GM18526 (cell line): Measurements from ENCODE around the gene TLR4.

ENCODE experiments used
- POLR2A ChIP-seq: IDR thresholded peaks from 3 replicates; pipeline ENCODE4 v1.6.1; 2011; ENCODE audit not compliant: insufficient read length; ENCODE audit errors: extremely low read depth

Gene TLR4

GRCh38 chr9:117723986-117724625 lies 19.9 kb downstream of the TLR4 start:
- no peak for TF ChIP-seq POLR2A

GRCh38 chr9:117725426-117725887 lies 21.3 kb downstream of the TLR4 start:
- TF ChIP-seq POLR2A = no peak

GRCh38 chr9:117729375-117729774 lies 25.2 kb downstream of the TLR4 start:
- no peak for TF ChIP-seq POLR2A

GRCh38 chr9:117732494-117732893 lies 28.3 kb downstream of the TLR4 start:
- TF ChIP-seq POLR2A = no peak

GRCh38 chr9:117733465-117733864 lies 29.3 kb downstream of the TLR4 start:
- TF ChIP-seq POLR2A = no peak

GRCh38 chr9:117734082-117734481 lies 29.9 kb downstream of the TLR4 start:
- TF ChIP-seq POLR2A = no peak

- TF ChIP-seq POLR2A = no peak
Observed at GRCh38 chr9:117734523-117735314, 30.5 kb downstream of the TLR4 start.

GRCh38 chr9:117737721-117738226 lies 33.6 kb downstream of the TLR4 start:
- TF ChIP-seq POLR2A = no peak

GRCh38 chr9:117739206-117739605 lies 35.0 kb downstream of the TLR4 start:
- TF ChIP-seq POLR2A = no peak

GRCh38 chr9:117739624-117740347 lies 35.6 kb downstream of the TLR4 start:
- TF ChIP-seq POLR2A = no peak

GRCh38 chr9:117742131-117742530 lies 37.9 kb downstream of the TLR4 start:
- TF ChIP-seq POLR2A = no peak

- no peak for TF ChIP-seq POLR2A
Observed at GRCh38 chr9:117744369-117744768, 40.2 kb downstream of the TLR4 start.

GRCh38 chr9:117744856-117745389 lies 40.7 kb downstream of the TLR4 start:
- TF ChIP-seq POLR2A = no peak

GRCh38 chr9:117745598-117745997 lies 41.4 kb downstream of the TLR4 start:
- TF ChIP-seq POLR2A = no peak

- TF ChIP-seq POLR2A = no peak
Observed at GRCh38 chr9:117746263-117746662, 42.1 kb downstream of the TLR4 start.

GRCh38 chr9:117747386-117747970 lies 43.3 kb downstream of the TLR4 start:
- TF ChIP-seq POLR2A = no peak

- no peak for TF ChIP-seq POLR2A
Observed at GRCh38 chr9:117750401-117750800, 46.2 kb downstream of the TLR4 start.
